ENCODE results near the gene KDSR. TPM values are rescaled to one million over a fixed set of nuclear protein-coding genes. Genes with fewer than 3 reads are reported as not detected.

Gene KDSR
- total RNA-seq, 1 donor from 2014 or later = 52.8 TPM

DNA sequence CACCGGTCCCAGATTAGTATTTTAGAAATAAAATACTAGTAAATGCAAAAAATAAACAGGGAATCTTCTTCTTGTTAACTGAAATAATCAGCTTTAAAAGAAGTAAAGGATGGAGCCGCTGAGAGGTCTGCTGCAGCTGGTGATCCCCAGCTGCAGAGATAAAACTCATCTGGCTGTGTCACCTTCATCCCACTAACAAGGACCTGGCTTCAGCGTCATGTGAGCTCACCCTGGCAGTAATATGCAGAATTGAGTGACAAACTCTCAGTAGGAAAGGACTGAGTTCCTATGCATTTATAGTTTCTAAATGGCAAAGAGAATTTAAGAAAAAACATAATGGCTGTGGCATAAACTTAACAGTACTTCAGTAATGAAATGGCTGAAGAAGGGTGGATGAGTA lies 27.9 kb upstream of the KDSR start:
- no peaks in the 10 kb centered on the region for H3K9me3 Mint-ChIP-seq
- H3K27ac Mint-ChIP-seq = no peak overlapping the region
- TF ChIP-seq, protein P1, sequence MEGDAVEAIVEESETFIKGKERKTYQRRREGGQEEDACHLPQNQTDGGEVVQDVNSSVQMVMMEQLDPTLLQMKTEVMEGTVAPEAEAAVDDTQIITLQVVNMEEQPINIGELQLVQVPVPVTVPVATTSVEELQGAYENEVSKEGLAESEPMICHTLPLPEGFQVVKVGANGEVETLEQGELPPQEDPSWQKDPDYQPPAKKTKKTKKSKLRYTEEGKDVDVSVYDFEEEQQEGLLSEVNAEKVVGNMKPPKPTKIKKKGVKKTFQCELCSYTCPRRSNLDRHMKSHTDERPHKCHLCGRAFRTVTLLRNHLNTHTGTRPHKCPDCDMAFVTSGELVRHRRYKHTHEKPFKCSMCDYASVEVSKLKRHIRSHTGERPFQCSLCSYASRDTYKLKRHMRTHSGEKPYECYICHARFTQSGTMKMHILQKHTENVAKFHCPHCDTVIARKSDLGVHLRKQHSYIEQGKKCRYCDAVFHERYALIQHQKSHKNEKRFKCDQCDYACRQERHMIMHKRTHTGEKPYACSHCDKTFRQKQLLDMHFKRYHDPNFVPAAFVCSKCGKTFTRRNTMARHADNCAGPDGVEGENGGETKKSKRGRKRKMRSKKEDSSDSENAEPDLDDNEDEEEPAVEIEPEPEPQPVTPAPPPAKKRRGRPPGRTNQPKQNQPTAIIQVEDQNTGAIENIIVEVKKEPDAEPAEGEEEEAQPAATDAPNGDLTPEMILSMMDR (IDR thresholded peaks at IDR 0.05; ENCODE audit: unreplicated experiment) = no peak
- H3K4me1 Mint-ChIP-seq = no peaks in the 10 kb centered on the region
- H3K4me3 Mint-ChIP-seq = no peak overlapping the region
- no peak for DNase-seq (ENCODE audit: low spot score in 2 of 2, unreplicated experiment in 2 of 2)
- no peaks in the 10 kb centered on the region for H3K27me3 Mint-ChIP-seq (ENCODE audit: low read depth)
- H3K36me3 Mint-ChIP-seq = peaks cover 24% of the 10 kb centered on the region

DNA sequence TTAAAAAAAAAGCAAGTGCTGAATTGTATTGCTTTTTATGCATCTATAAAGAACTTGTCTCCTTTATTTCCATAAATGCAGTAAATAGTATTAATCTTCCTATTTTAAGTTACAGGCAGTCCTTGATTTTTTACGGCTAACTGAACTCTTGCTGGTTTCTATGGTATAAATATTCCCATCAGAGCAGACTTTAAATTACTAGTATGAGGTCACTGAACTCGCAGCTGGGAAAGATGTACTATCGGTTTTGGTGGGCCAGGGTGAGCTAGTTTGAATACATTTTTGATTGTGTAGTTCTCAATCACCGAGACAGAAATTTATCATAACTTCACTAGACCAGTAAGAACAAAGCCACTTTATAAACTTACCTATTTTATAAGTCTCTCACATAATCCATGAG lies 20.9 kb upstream of the KDSR start:
- TF ChIP-seq, protein P1 (IDR thresholded peaks at IDR 0.05; ENCODE audit: unreplicated experiment) = no peak
- Mint-ChIP-seq H3K9me3 (peaks cover 3% of the 10 kb centered on the region), H3K27me3 (ENCODE audit: low read depth) (no peaks in the 10 kb centered on the region), H3K4me1 (no peaks in the 10 kb centered on the region), H3K4me3 (no peak overlapping the region), H3K36me3 (peaks cover 16% of the 10 kb centered on the region), H3K27ac (peak overlapping the region; percentile 51)
- DNase-seq (ENCODE audit: low spot score in 2 of 2, unreplicated experiment in 2 of 2) = no peak

DNA sequence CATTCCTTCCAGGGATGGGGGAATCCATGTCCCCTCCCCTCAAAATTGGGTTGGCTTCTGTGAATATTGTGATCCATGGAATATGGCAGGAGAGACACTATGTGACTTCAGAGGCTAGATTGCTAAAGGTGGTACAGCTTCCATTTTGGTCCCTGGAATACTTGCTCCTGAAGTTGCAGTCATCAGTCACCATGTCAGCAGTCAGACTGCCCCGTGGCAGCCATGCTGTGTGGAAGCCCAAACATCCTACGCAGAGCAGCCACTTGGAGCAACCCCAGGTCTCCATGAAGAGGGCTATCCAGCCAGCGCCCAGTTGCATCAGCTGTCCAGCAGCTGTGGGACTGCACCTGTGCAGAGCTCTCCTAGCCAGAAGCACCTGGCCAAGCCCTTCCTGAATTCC lies 15.8 kb upstream of the KDSR start:
- Mint-ChIP-seq H3K4me1 (no peaks in the 10 kb centered on the region), H3K36me3 (peaks cover 3% of the 10 kb centered on the region), H3K4me3 (no peak overlapping the region), H3K27me3 (ENCODE audit: low read depth) (no peaks in the 10 kb centered on the region), H3K9me3 (peaks cover 3% of the 10 kb centered on the region), H3K27ac (no peak overlapping the region)
- TF ChIP-seq, protein P1 (IDR thresholded peaks at IDR 0.05; ENCODE audit: unreplicated experiment) = no peak
- DNase-seq (ENCODE audit: low spot score in 2 of 2, unreplicated experiment in 2 of 2) = no peak

DNA sequence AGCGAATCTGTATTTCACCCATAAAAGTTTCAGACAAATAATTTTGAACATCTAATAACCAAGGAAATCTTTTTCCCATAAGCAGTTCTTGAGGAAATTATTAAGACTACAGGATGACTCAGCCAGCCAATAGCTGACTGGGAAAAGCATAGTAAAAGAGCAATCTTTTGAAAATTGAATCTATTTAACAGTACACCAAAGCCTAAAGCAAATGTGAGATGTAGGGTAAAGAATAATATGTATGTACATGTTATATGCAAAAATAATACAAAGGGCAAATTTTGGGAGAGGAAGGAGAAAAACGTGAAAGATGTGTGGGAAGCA lies 12.6 kb upstream of the KDSR start:
- Mint-ChIP-seq H3K36me3 (peaks cover 3% of the 10 kb centered on the region), H3K27me3 (ENCODE audit: low read depth) (no peaks in the 10 kb centered on the region), H3K9me3 (peaks cover 13% of the 10 kb centered on the region), H3K4me1 (no peaks in the 10 kb centered on the region), H3K4me3 (no peak overlapping the region), H3K27ac (no peak overlapping the region)
- TF ChIP-seq, protein P1 (IDR thresholded peaks at IDR 0.05; ENCODE audit: unreplicated experiment) = no peak
- DNase-seq (ENCODE audit: low spot score in 2 of 2, unreplicated experiment in 2 of 2) = no peak

DNA sequence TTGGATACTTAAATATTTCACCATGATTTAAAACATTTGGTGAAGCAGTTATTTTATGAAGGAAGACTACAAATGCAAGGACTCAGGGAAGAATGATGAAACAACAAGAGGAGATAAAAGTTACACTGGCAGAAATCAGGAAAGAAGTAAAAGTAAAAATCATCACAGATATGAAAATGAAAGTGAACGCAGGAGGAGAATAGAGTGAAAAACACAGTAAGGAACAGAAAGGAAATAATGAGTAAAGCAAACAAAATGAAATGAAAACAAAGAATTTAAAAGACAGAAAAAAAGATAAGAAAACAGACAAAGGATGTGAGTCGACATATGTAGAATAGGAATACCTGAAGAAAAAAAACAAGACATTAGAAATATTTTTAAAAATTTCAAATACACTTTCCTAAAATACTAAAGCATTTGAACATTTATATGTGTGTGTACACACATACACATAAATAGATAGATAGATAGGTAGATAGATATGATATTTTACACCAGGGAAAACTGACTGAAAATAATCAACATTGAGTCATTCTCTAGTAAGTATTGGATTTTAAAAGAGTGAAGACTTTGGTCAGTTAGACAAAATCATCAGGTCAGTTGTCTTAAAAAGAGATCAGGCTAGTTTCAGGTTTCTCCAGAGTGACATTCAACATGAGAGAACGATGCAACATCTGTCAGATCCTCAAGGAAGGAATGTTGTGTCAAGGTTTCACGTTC lies 12.1 kb upstream of the KDSR start:
- H3K36me3 Mint-ChIP-seq = peaks cover 3% of the 10 kb centered on the region
- no peaks in the 10 kb centered on the region for H3K27me3 Mint-ChIP-seq (ENCODE audit: low read depth)
- no peak overlapping the region for H3K27ac Mint-ChIP-seq
- H3K4me3 Mint-ChIP-seq = no peak overlapping the region
- no peak for DNase-seq (ENCODE audit: low spot score in 2 of 2, unreplicated experiment in 2 of 2)
- TF ChIP-seq, protein P1 (IDR thresholded peaks at IDR 0.05; ENCODE audit: unreplicated experiment) = no peak
- H3K4me1 Mint-ChIP-seq = no peaks in the 10 kb centered on the region
- H3K9me3 Mint-ChIP-seq = peaks cover 13% of the 10 kb centered on the region

Measured in mesothelial cell of epicardium (in vitro differentiated cells).